Loucy (cell line): Measurements from ENCODE around the gene ARPIN.

Experiments
- H2AFZ ChIP-seq: fragments of 200-600 bp; sonication (generic); 2 replicates; pipeline ENCODE4 v1.6.0; 2016; ENCODE audit warnings: antibody characterized with exemption, mild to moderate bottlenecking, low read length, moderate library complexity
- H3F3A ChIP-seq: fragments of 200-600 bp; 2 replicates; pipeline ENCODE4 v1.6.0; 2016; ENCODE audit warnings: antibody characterized with exemption, low read depth, mild to moderate bottlenecking
- H3K27me3 ChIP-seq: fragments of 200-600 bp; sonication (generic); 2 replicates; pipeline ENCODE4 v1.6.1; 2014; ENCODE audit warnings: low read length, mild to moderate bottlenecking; ENCODE audit not compliant: insufficient read depth, poor library complexity, severe bottlenecking
- H3K36me3 ChIP-seq: fragments of 200-600 bp; sonication (generic); 2 replicates; pipeline ENCODE4 v1.6.1; 2016; ENCODE audit warnings: low read length; ENCODE audit not compliant: insufficient read depth
- H3K4me1 ChIP-seq: fragments of 200-600 bp; sonication (generic); 2 replicates; pipeline ENCODE4 v1.5.1; 2014; ENCODE audit warnings: low read length, mild to moderate bottlenecking; ENCODE audit not compliant: insufficient read depth, poor library complexity, severe bottlenecking
- H3K4me2 ChIP-seq: fragments of 200-600 bp; sonication (generic); 2 replicates; pipeline ENCODE4 v1.6.0; 2014; ENCODE audit warnings: antibody characterized with exemption, low read length, low read depth, mild to moderate bottlenecking; ENCODE audit not compliant: poor library complexity, severe bottlenecking
- H3K4me3 ChIP-seq: fragments of 200-600 bp; sonication (generic); 2 replicates; pipeline ENCODE4 v1.5.1; 2014; ENCODE audit warnings: low read length, mild to moderate bottlenecking, mixed read lengths; ENCODE audit not compliant: poor library complexity, severe bottlenecking
- H3K79me2 ChIP-seq: fragments of 200-600 bp; sonication (generic); 2 replicates; pipeline ENCODE4 v1.6.1; 2014; ENCODE audit warnings: low read length; ENCODE audit not compliant: insufficient read depth
- H3K9ac ChIP-seq: fragments of 200-600 bp; sonication (generic); 2 replicates; pipeline ENCODE4 v1.6.0; 2014; ENCODE audit warnings: mild to moderate bottlenecking, low read depth, low read length, moderate library complexity; ENCODE audit not compliant: poor library complexity, severe bottlenecking
- H3K9me2 ChIP-seq: fragments of 200-600 bp; sonication (generic); replicated peaks from 2 replicates; pipeline ENCODE4 v1.6.1; 2016; ENCODE audit warnings: low read depth, low read length, mixed read lengths
- H3K9me3 ChIP-seq: fragments of 200-600 bp; sonication (generic); 2 replicates; pipeline ENCODE4 v1.6.1; 2014; ENCODE audit warnings: mild to moderate bottlenecking, antibody characterized with exemption, low read length, low read depth; ENCODE audit not compliant: insufficient read depth
- H4K20me1 ChIP-seq: fragments of 200-600 bp; sonication (generic); 2 replicates; pipeline ENCODE4 v1.6.0; 2014; ENCODE audit warnings: antibody characterized with exemption, low read length, mild to moderate bottlenecking; ENCODE audit not compliant: insufficient read depth, poor library complexity, severe bottlenecking
- EZH2phosphoT487 ChIP-seq: fragments of 200-600 bp; IDR thresholded peaks from 2 replicates; pipeline ENCODE4 v1.6.1; 2018; ENCODE audit warnings: antibody characterized with exemption, mild to moderate bottlenecking, moderate library complexity, borderline replicate concordance
- TF ChIP-seq, protein P1 (sequence below): fragments of 200-600 bp; sonication (generic); conservative IDR thresholded peaks from 2 replicates; pipeline ENCODE4 v1.5.1; 2014; ENCODE audit warnings: mild to moderate bottlenecking, antibody characterized with exemption, low read length

Gene ARPIN

DNA sequence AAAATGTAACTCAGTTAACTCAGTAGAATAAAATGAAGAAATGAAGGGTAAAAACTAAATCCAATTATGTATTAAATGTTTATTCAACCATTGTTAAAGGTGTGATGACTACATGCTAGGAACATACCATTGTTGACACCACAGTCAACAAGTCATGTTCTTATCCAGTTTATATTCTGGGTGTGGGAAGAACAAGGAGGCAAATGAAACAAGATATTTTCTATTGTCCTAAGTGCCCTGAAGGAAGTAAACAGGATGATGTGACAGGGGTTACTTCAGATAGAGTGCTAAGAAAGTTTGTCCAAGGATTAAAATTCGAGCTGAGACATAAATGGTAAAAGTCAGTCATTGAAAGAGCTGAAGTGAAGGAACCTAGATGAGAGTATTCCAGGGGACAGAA, 32.0 kb downstream of the ARPIN start:
- Histone ChIP-seq H3K9ac (no peak overlapping the region), H3F3A (no peaks in the 10 kb centered on the region; the same call in 1 of the 2 replicates), H3K79me2 (no peaks in the 10 kb centered on the region), H3K27me3 (no peaks in the 10 kb centered on the region), H3K9me3 (no peaks in the 10 kb centered on the region), H3K36me3 (peaks cover 9% of the 10 kb centered on the region; the same call in 1 of the 2 replicates), H3K4me3 (no peak overlapping the region), H3K4me2 (no peak overlapping the region), H2AFZ (no peak overlapping the region), H3K9me2 (no peaks in the 10 kb centered on the region), H3K4me1 (no peaks in the 10 kb centered on the region), H4K20me1 (no peaks in the 10 kb centered on the region)
- TF ChIP-seq, protein P1, sequence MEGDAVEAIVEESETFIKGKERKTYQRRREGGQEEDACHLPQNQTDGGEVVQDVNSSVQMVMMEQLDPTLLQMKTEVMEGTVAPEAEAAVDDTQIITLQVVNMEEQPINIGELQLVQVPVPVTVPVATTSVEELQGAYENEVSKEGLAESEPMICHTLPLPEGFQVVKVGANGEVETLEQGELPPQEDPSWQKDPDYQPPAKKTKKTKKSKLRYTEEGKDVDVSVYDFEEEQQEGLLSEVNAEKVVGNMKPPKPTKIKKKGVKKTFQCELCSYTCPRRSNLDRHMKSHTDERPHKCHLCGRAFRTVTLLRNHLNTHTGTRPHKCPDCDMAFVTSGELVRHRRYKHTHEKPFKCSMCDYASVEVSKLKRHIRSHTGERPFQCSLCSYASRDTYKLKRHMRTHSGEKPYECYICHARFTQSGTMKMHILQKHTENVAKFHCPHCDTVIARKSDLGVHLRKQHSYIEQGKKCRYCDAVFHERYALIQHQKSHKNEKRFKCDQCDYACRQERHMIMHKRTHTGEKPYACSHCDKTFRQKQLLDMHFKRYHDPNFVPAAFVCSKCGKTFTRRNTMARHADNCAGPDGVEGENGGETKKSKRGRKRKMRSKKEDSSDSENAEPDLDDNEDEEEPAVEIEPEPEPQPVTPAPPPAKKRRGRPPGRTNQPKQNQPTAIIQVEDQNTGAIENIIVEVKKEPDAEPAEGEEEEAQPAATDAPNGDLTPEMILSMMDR: no peak

GRCh38 chr15:89878323-89878722, 34.4 kb downstream of the ARPIN start:
- Histone ChIP-seq H2AFZ (no peak overlapping the region), H3K4me3 (no peak overlapping the region), H3K9me2 (no peaks in the 10 kb centered on the region), H3K79me2 (no peaks in the 10 kb centered on the region), H3F3A (no peaks in the 10 kb centered on the region), H3K36me3 (peaks cover 4% of the 10 kb centered on the region; the same call in 1 of the 2 replicates), H3K9me3 (no peaks in the 10 kb centered on the region), H3K4me1 (no peaks in the 10 kb centered on the region), H4K20me1 (no peaks in the 10 kb centered on the region), H3K27me3 (no peaks in the 10 kb centered on the region), H3K9ac (no peak overlapping the region), H3K4me2 (no peak overlapping the region)
- TF ChIP-seq, protein P1: no peak
- TF ChIP-seq EZH2phosphoT487: no peak

GRCh38 chr15:89877083-89877425, 35.7 kb downstream of the ARPIN start:
- H4K20me1 ChIP-seq: no peaks in the 10 kb centered on the region
- TF ChIP-seq, protein P1: no peak
- no peak for TF ChIP-seq EZH2phosphoT487
- no peak overlapping the region for H3K4me3 ChIP-seq
- peaks cover 4% of the 10 kb centered on the region; the same call in 1 of the 2 replicates for H3K36me3 ChIP-seq
- no peaks in the 10 kb centered on the region for H3K79me2 ChIP-seq
- H3K4me2 ChIP-seq: no peak overlapping the region
- H3F3A ChIP-seq: no peaks in the 10 kb centered on the region
- H3K9me3 ChIP-seq: no peaks in the 10 kb centered on the region
- H3K9me2 ChIP-seq: no peaks in the 10 kb centered on the region
- no peaks in the 10 kb centered on the region for H3K27me3 ChIP-seq
- H3K4me1 ChIP-seq: no peaks in the 10 kb centered on the region
- no peak overlapping the region for H3K9ac ChIP-seq
- H2AFZ ChIP-seq: no peak overlapping the region
